SK-N-SH treated with all-trans-retinoic acid at 6 μM for 48 hours (cell line): ENCODE results near the gene UEVLD.

ENCODE experiments used
- ATAC-seq: fragments of 200-7000 bp; cut with Tn5 transposase; 3 replicates; pipeline ENCODE4 v1.9.1; 2020; ENCODE audit warnings: mild to moderate bottlenecking, moderate library complexity
- ARNTL ChIP-seq: fragments of 450-650 bp; formaldehyde crosslinking; IDR thresholded peaks from 2 replicates; pipeline ENCODE4 v1.5.0; 2020; ENCODE audit warnings: low read depth, mild to moderate bottlenecking, moderate library complexity, borderline replicate concordance
- BACH2 ChIP-seq: fragments of 250-450 bp; sonication (Bioruptor Pico); IDR thresholded peaks from 2 replicates; pipeline ENCODE4 v1.9.0; 2021; ENCODE audit warnings: mild to moderate bottlenecking, borderline replicate concordance
- CREB5 ChIP-seq: fragments of 250-450 bp; sonication (Bioruptor Pico); IDR thresholded peaks from 2 replicates; pipeline ENCODE4 v1.5.1; 2020; ENCODE audit warnings: low read depth, mild to moderate bottlenecking, moderate library complexity
- CSDC2 ChIP-seq: fragments of 250-450 bp; sonication (Bioruptor Pico); IDR thresholded peaks from 2 replicates; pipeline ENCODE4 v1.5.0; 2020; ENCODE audit warnings: mild to moderate bottlenecking, moderate library complexity
- CSRNP3 ChIP-seq: fragments of 250-450 bp; sonication (Bioruptor Pico); IDR thresholded peaks from 2 replicates; pipeline ENCODE4 v1.5.1; 2021; ENCODE audit warnings: mild to moderate bottlenecking, moderate library complexity
- ESRRG ChIP-seq: fragments of 250-450 bp; sonication (Bioruptor Pico); IDR thresholded peaks from 2 replicates; pipeline ENCODE4 v1.6.1; 2021; ENCODE audit warnings: mild to moderate bottlenecking
- GLIS3 ChIP-seq: fragments of 250-450 bp; sonication (Bioruptor Pico); IDR thresholded peaks from 2 replicates; pipeline ENCODE4 v1.5.0; 2020; ENCODE audit warnings: mild to moderate bottlenecking, moderate library complexity
- ISL1 ChIP-seq: fragments of 250-450 bp; sonication (Bioruptor Pico); IDR thresholded peaks from 2 replicates; pipeline ENCODE4 v2.1.2; 2022; ENCODE audit warnings: mild to moderate bottlenecking, moderate library complexity
- OSR1 ChIP-seq: fragments of 250-450 bp; sonication (Bioruptor Pico); IDR thresholded peaks from 2 replicates; pipeline ENCODE4 v1.8.0; 2022; ENCODE audit warnings: moderate library complexity, mild to moderate bottlenecking, inconsistent platforms
- PATZ1 ChIP-seq: fragments of 250-450 bp; sonication (Bioruptor Pico); IDR thresholded peaks from 2 replicates; pipeline ENCODE4 v1.8.0; 2020; ENCODE audit warnings: mild to moderate bottlenecking, moderate library complexity, borderline replicate concordance
- PPARA ChIP-seq: fragments of 250-450 bp; sonication (Bioruptor Pico); IDR thresholded peaks from 2 replicates; pipeline ENCODE4 v1.5.0; 2020; ENCODE audit warnings: mild to moderate bottlenecking, borderline replicate concordance
- RARB ChIP-seq: fragments of 250-450 bp; sonication (Bioruptor Pico); IDR thresholded peaks from 2 replicates; pipeline ENCODE4 v1.8.0; 2021; ENCODE audit warnings: mild to moderate bottlenecking, moderate library complexity
- SNAI2 ChIP-seq: fragments of 250-450 bp; sonication (Bioruptor Pico); IDR thresholded peaks from 2 replicates; pipeline ENCODE4 v1.5.0; 2020; ENCODE audit warnings: mild to moderate bottlenecking, moderate library complexity
- TCF4 ChIP-seq: fragments of 250-450 bp; sonication (Bioruptor Pico); IDR thresholded peaks from 2 replicates; pipeline ENCODE4 v1.8.0; 2021; ENCODE audit warnings: mild to moderate bottlenecking, moderate library complexity, borderline replicate concordance
- TOX ChIP-seq: fragments of 250-450 bp; sonication (Bioruptor Pico); IDR thresholded peaks from 2 replicates; pipeline ENCODE4 v1.8.0; 2021; ENCODE audit warnings: mild to moderate bottlenecking, moderate library complexity, borderline replicate concordance
- ZC3H10 ChIP-seq: fragments of 250-450 bp; sonication (Bioruptor Pico); IDR thresholded peaks from 2 replicates; pipeline ENCODE4 v1.5.1; 2021; ENCODE audit warnings: mild to moderate bottlenecking, moderate library complexity
- ZFP3 ChIP-seq: fragments of 250-450 bp; sonication (Bioruptor Pico); IDR thresholded peaks from 2 replicates; pipeline ENCODE4 v1.5.0; 2020; ENCODE audit warnings: mild to moderate bottlenecking, moderate library complexity
- ZFP30 ChIP-seq: fragments of 450-650 bp; formaldehyde crosslinking; IDR thresholded peaks from 2 replicates; pipeline ENCODE4 v1.5.0; 2022; ENCODE audit warnings: mild to moderate bottlenecking, moderate library complexity
- ZNF565 ChIP-seq: fragments of 450-650 bp; formaldehyde crosslinking; conservative IDR thresholded peaks from 2 replicates; pipeline ENCODE4 v1.5.0; 2020; ENCODE audit warnings: low read depth, mild to moderate bottlenecking, moderate library complexity
- ZNF70 ChIP-seq: fragments of 450-650 bp; formaldehyde crosslinking; IDR thresholded peaks from 2 replicates; pipeline ENCODE4 v1.5.0; 2020; ENCODE audit warnings: mild to moderate bottlenecking, moderate library complexity
- ZNF8 ChIP-seq: fragments of 450-650 bp; formaldehyde crosslinking; IDR thresholded peaks from 2 replicates; pipeline ENCODE4 v1.5.0; 2020; ENCODE audit warnings: mild to moderate bottlenecking, moderate library complexity
- TF ChIP-seq, protein P1 (sequence below): fragments of 250-450 bp; sonication (Bioruptor Pico); IDR thresholded peaks from 2 replicates; pipeline ENCODE4 v1.5.0; 2020; ENCODE audit warnings: mild to moderate bottlenecking, moderate library complexity

The UEVLD gene

DNA sequence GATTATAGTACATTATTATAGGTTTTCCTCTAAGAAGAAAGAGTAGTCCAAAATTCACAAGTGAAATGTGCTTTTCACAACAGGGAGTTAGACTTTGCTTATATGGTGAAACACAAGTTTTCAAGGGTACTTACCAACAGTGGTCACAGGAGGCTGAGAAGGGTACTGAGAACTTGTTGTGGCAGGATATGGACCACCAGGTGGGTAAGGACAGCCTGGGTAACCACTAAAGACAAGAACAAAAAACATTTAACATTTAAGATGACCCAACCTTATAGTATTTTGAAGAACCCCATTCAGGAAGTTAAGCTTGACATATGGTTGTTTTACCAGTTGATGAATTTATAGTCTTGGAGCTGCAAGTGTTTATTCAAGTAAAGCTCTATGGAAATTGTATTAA, 86.2 kb downstream of the UEVLD start:
- TF ChIP-seq ZFP3 (CRISPR knock-in tag) (no peak), CREB5 (no peak), RARB (no peak), PPARA (CRISPR knock-in tag) (no peak), ZC3H10 (CRISPR knock-in tag) (no peak), GLIS3 (no peak), ZNF8 (no peak), BACH2 (CRISPR knock-in tag) (no peak), ZFP30 (CRISPR knock-in tag) (no peak), CSDC2 (CRISPR knock-in tag) (no peak), OSR1 (CRISPR knock-in tag) (no peak), ZNF70 (CRISPR knock-in tag) (no peak)
- TF ChIP-seq, protein P1, sequence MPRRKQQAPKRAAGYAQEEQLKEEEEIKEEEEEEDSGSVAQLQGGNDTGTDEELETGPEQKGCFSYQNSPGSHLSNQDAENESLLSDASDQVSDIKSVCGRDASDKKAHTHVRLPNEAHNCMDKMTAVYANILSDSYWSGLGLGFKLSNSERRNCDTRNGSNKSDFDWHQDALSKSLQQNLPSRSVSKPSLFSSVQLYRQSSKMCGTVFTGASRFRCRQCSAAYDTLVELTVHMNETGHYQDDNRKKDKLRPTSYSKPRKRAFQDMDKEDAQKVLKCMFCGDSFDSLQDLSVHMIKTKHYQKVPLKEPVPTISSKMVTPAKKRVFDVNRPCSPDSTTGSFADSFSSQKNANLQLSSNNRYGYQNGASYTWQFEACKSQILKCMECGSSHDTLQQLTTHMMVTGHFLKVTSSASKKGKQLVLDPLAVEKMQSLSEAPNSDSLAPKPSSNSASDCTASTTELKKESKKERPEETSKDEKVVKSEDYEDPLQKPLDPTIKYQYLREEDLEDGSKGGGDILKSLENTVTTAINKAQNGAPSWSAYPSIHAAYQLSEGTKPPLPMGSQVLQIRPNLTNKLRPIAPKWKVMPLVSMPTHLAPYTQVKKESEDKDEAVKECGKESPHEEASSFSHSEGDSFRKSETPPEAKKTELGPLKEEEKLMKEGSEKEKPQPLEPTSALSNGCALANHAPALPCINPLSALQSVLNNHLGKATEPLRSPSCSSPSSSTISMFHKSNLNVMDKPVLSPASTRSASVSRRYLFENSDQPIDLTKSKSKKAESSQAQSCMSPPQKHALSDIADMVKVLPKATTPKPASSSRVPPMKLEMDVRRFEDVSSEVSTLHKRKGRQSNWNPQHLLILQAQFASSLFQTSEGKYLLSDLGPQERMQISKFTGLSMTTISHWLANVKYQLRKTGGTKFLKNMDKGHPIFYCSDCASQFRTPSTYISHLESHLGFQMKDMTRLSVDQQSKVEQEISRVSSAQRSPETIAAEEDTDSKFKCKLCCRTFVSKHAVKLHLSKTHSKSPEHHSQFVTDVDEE (CRISPR knock-in tag) = no peak
- no peak for ATAC-seq

- no peak for ATAC-seq
- no peak for TF ChIP-seq ZFP30 (CRISPR knock-in tag)
- TF ChIP-seq TOX (CRISPR knock-in tag) = no peak
- no peak for TF ChIP-seq CSRNP3 (CRISPR knock-in tag)
- no peak for TF ChIP-seq ARNTL
- TF ChIP-seq ESRRG = no peak
- no peak for TF ChIP-seq BACH2 (CRISPR knock-in tag)
- TF ChIP-seq PPARA (CRISPR knock-in tag) = no peak
- no peak for TF ChIP-seq ZNF565 (CRISPR knock-in tag)
- TF ChIP-seq CSDC2 (CRISPR knock-in tag) = no peak
- no peak for TF ChIP-seq ISL1
- TF ChIP-seq, all 23 proteins: peak for 0
Observed at GRCh38 chr11:18501629-18502028, 86.9 kb downstream of the UEVLD start.

GRCh38 chr11:18498039-18498438, 90.5 kb downstream of the UEVLD start:
- no peak for ATAC-seq
- TF ChIP-seq TCF4 (CRISPR knock-in tag) (no peak), OSR1 (CRISPR knock-in tag) (no peak), CSDC2 (CRISPR knock-in tag) (no peak), SNAI2 (CRISPR knock-in tag) (no peak), ZNF565 (CRISPR knock-in tag) (no peak), BACH2 (CRISPR knock-in tag) (no peak), CREB5 (no peak), TOX (CRISPR knock-in tag) (no peak), ZFP30 (CRISPR knock-in tag) (no peak), CSRNP3 (CRISPR knock-in tag) (no peak), ARNTL (no peak), RARB (no peak), ZFP3 (CRISPR knock-in tag) (no peak), PPARA (CRISPR knock-in tag) (no peak), ZC3H10 (CRISPR knock-in tag) (no peak), PATZ1 (no peak), ESRRG (no peak)
